GM18858 (cell line): ENCODE results near the gene IGFL3.
"Not testable (repeated sequence)": the region's sequence is repeated elsewhere in the genome, so short reads cannot be mapped to it uniquely, and the experiment has no call there.

ENCODE experiments used
- ATAC-seq: cut with Tn5 transposase; IDR thresholded peaks from one replicate; pipeline ENCODE4 v1.9.1; 2021; ENCODE audit not compliant: unreplicated experiment

The IGFL3 gene

DNA sequence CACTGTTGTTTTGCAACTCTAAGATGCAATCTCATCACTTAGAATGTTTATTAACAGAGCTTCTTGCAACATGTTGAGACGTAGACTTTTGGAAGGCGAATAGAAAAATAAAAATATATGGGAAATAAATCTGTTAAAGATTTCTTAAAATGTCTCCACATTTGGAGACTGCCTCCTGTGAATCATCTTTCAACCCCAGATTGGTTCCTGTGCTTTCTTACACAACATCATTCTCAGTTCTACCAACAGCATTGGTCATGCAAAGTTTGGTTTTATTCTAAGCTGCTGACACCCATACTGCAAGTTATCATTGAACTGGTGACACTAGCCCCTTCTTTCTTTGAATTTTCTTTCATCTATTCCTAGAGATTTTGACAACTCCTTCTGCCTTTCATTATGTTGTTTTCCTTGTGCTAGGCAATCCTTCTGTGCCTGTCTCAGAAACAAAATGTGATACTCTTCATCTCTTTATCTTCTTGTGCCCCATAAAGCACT is 1.6 kb upstream of the IGFL3 start:
- no peak for ATAC-seq

DNA sequence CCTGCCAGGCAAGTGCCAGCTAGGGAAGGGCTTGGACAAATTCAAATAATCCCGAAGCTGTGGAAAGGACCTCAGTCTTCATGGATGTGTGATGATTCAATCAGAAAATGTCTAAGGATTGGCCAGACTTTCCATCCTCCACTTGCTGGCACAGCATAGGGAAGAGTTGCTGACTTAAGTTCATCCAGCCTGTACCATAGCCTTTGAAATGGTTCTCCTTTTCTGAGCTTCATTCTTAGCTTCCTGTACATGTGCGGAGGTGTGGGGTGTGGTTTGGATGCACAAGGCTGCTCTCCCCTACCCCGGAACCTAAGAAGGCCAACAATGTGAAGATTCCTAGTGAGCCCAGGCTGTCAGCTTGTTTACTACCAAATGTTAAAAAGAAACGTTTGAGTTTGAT is 959 bp upstream of the IGFL3 start:
- no peak for ATAC-seq

DNA sequence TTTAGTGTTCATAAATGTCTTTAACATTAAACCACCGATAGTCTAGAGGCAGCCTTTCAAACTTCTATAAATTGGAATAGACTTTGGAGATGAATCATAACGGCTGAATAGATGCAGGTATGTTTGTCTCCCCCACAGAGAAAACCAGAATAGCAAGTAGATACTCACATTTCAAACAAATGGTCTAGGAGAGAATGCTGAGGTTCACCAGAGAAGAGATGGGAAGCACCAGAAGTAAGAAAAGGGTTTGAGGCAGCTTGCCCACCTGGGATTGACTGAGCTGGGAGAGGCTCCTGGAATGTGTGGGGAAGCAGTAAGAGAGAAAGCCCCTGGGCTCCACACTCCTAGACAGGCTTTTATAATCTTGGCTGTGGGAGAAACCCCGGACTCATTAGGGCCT is 6.4 kb downstream of the IGFL3 start:
- no peak for ATAC-seq

DNA sequence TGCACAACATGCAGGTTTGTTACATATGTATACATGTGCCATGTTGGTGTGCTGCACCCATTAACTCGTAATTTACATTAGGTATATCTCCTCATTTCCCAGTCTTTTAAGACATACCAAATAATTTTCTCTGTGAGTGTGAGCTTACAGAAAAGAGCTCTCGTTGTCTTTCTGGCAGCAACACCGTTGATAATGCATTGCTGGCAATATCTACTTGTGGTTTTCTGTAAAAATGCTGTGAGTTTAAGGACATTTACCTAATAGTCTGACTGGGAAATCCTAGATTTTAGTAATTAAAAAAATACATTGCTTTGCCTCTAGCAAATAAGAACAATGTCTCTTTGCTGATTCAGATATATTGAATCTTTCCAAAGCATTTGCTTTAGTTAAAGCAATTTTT is 8.4 kb downstream of the IGFL3 start:
- no peak for ATAC-seq

DNA sequence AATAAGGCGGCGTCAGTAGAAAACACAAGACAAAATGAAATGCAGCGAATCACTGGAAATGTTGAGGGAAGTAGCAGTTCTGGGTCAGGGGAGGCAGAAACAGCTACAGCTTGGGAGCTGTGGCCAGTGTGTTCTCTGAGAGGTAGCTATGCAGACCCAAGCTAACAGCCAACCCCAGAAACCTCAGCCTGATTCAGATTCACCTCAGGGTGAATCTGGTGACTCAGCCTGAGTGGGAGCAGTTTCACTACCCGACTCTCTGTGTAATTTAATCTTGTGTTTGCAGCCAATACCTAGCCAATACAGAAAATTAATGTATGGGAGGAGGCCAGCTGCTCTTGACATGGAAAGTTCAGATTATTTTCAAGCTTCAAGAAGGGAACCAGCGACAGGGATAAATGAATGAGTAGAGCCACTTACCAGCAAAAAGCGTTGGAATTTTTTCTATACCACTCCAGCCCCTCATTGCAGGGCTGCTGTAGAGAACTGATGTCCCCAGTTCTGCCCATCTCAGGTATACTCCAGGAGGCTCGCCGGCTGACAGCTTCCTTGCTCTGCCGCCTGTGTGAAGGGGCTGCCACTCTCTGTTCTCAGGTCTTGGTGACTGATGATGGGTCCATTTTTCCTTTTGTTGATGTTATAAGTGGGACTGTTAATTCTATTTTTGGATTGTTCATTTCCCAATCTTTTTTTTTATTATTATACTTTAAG is 8.9 kb downstream of the IGFL3 start:
- ATAC-seq = no peak

DNA sequence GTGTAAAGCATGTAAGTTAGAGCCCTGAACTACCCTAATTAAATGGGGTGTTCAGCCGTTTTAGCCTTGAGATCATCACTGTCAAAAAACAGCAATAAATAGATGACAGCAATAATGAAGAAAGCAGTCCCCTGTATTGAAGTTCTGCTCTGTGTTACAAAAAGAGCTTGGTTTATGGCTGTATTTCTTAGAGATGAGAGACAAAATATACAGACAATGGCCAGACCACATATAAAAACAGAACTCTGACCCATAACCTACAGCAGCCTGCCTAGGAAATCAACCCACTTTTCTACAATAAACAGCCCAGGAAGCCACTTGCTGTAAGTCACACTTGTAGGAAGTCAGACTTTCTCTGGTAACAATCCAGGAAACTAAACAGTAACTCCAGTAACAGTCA is 10.8 kb downstream of the IGFL3 start:
- no peak for ATAC-seq

DNA sequence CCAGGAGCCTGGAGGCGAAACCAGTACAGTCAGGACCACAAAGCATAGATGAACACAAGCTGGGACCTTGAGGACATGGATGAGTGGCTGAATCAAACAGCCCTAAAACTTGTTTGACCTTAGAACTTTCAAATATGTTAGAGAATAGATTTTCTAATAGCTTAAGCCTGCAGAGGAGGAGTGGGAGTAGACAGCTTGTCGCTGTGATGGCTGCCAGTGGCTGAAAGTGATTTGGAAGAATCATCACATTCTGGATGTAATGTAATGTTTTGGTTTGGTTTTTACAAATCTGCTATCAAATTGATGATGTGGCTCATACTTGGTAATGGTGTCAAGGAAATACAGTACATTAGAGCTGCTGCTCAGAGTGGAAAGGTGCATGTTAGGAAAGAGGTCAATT is 12.0 kb downstream of the IGFL3 start:
- ATAC-seq = no peak

DNA sequence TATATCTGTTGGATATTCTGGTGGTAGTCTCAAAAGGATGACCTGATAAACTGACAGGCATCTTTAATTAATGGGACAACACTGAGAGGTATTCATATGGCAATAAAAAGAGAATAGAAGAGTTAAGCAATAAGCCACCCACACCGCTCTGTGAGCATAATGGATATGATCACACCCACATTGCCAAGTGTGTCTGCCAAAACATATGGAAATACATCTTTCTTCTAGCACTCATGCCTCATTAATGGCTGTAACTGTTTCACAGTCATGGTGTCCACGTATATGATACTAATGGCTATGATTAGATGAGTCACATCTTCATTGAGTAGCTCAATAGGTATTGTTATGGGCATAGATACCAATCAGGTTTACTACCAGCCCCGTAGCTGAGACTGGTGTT is 13.1 kb downstream of the IGFL3 start:
- no peak for ATAC-seq

DNA sequence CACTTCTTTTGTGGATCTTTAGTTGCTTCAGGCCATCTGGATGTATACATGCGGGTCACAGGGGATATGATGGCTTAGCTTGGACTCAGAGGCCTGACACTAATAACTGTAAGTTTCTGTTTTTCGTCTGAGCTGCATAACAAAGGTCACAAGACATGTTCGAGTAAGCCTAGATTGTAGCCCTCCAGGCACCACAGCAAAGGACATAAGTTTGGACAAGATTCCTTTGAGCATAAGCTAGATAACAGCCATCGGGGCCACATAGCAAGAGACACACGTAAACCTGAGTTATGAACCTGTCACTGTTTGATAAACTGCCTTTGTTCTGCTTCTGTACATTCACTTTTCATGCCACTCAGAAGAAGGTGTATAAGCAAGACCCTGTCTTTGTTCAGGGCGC is 14.6 kb downstream of the IGFL3 start:
- ATAC-seq = no peak

DNA sequence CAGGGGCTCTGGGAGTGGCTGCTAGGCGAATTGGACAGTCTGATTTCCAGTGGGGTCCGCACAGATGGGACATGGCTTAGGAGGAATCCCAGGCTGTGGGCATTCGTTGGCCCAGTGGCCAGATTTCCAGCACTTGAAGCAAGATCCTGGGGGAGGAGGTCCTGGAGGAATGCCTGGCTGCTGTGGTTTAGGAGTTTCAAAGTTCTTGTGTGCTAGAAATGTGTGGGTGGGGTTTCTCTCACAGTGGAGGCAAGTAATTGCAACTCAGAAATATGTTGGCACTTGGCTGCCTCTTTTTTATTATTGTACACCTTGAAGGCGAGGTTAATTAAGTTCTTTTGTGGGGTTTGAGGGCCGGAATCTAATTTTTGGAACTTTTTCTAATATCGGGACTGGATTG is 17.1 kb downstream of the IGFL3 start:
- ATAC-seq = no peak

DNA sequence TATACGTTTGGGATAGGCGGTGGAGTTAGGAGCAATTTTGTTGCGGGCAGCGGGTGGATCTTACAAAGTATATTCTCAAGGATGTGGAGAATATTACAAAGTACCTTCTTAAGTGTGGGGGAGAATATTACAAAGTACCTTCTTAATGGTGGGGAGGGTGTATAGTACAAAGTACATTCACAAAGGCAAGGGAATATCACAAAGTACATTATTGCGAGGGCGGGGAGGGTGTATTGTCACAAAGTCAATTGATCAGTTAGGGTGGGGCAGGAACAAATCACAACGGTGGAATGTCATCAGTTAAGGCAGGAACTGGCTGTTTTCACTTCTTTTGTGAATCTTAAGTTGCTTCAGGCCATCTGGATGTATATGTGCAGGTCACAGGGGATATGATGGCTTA is 22.2 kb downstream of the IGFL3 start:
- ATAC-seq = not testable (repeated sequence)

DNA sequence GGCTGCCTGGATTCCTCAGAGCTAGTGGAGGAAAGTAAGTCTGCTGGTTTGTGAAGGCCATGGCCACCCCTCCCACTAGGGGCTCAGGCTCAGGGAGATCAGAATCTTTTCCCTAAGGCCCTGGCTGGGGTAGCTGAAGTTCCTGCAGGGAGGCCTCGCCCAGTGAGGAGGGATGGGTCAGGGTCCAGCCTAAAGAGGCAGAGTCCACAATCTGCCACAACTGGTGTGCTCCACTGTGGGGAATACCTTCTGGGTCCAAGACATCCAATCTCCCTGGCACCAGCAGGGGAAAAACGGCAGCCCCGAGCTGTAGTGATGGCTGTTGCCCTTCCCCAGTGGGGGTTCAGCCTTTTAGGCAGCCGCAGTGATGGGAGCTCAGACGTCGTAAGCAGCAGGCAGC is 23.2 kb downstream of the IGFL3 start:
- no peak for ATAC-seq

DNA sequence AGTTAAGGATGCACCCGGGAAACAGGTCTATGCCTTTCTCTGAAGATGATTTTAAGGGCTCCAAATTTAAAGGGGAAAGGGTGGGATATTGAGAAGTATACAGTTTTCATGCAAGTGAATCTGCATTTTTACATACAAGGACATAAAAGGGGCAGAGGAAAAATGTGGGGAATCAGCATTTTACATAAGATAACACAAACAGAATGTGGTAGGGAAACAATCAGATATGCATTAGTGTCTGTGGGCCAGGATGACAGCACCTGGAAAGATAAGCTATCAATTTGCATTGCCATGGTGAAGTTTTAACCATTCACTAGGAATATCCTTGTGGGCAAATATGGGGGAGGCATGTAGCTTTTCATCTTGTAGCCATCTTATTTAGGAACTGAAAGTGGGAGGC is 24.1 kb downstream of the IGFL3 start:
- no peak for ATAC-seq

DNA sequence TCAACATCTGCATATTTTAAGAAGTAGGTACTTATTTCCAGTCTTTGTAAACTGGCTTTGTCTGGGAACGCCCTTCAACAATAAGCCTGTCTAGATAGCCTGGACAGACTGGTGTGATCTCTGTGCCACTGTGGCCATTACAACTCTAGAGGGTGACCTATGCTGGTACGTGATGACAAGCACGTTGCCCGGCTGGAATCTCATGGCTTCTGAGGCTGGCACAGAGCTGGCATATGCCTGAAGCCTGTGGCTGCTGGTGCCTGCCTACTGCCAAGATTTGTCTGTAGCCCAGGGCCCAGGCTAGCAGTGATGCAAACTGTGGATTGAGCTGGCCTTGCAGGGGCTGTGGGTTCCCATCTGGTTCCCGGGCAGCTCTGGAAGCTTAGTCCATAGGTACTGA is 34.0 kb downstream of the IGFL3 start:
- ATAC-seq = no peak

DNA sequence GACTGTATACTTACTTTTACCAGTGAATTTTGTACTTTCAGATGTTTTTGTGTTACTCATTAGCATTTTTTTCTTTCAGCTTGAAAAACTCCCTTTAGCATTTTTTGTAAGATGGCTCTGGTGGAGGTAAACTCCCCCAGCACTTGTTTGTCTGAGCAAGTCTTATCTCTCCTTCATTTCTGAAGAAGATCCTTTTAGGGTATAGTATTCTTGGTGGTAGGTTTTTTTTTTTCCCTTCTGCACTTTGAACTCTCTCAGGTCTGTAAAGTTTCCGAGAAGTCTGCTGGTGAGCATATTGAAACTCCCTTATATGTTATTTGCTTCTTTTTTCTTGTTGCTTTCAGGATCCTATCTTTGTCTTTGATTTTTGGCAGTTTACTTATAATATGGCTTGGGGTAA is 35.1 kb downstream of the IGFL3 start:
- ATAC-seq = no peak

DNA sequence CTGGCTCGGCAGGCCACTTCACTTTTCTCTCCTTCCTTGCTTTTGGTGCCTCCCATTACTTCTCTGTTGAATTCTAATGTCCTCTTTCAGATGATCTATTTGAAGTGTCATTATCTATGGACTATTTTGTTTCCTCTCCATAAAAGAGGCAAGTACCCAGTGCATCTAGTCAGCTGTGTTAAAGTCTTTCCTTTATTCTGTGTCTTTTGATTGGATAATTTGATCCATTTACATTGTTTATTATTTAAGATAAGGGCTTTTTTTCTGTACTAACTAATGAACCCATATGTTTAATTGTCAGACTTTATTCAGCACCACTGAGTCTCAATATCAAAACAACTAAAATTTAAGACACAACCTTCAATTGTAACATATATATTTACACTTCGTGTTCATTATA is 36.4 kb downstream of the IGFL3 start:
- ATAC-seq = no peak

DNA sequence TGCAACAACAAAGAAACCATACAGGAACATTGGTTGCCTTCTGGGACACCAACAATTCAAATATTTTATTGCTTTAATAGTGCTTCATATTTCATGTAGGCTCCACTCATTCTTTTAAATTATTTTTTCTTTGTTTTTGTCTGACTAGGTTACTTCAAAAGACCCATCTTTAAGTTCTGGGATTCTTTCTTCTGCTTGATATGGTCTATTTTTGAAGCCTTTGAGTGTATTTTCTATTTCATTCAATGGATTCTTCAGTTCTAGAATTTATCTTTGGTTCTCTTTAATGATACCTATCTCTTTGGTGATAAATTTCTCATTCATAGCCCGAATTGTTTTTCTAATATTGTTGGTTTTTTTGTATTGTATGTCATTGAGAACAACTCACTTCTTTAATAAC is 38.6 kb downstream of the IGFL3 start:
- ATAC-seq = no peak

DNA sequence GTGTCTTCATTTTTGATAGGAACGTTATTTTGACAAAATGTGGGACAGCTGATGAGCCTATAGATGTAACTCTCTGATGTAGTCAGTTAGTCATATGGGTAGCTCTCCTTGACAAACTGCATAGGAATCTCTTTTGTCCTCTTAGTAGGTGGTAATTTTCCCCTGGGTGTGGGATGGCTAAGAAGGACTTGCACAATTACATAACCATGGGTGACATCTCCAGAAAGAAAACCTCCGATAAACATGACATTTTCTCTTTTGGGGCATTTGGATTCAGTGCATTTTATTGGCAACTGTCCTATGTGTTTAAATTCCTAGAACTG is 41.8 kb downstream of the IGFL3 start:
- ATAC-seq = no peak

DNA sequence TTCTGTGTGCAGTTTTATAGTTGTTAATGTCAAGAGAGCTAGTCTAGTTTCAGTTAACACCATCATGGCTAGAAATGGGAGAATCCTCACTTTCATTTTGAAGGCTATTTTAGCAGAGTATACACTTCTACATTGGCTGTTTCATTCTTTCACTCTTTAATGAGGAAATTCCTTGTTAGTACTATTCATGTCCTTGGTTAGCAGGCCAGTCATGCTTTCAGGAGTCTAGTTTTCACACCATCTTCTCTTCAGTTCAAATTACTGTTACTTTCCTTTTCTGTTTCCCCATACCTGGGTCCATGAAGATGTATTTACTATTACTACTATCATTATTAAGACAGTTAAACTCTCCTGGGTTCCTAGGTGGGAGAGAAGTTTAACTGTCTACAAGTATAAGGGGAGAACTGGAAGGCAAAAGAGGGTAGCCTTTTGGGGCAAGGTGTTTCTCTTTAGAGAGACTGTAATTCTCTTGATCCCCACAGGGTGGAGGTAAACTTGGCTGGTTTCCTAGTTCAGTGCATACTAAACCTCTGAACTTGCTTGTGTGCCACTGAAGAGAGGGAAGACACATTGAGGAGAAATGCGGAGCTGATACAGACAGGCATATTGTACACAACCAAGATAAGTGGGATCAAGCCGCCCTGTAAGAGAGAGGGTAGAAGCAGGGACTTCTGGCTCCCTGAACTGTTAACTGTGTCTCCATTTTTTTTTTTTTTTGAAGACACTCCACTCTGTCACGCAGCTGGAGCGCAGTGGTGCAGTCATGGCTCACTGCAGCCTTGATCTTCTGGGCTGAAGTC is 42.4 kb downstream of the IGFL3 start:
- ATAC-seq = no peak

DNA sequence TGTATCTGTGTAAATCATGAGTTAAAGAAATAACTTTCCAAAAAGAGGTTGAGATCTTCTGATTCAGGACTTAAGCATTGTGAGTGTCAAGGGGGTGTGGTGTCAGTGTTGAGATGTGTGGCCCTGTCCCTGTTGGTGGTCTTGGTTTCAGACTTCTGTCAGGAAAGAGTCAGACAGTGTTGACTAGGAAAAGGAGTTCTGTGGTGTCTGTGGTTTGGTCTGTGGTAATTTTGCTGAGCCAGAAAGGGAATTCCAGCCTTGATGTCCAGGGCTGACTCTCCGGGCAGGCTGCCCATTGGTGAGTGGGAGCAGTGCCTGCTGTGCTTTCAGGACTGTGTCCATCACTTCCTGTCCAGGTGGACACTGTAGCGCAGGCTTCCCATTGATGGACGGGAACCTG is 43.9 kb downstream of the IGFL3 start:
- ATAC-seq = no peak

DNA sequence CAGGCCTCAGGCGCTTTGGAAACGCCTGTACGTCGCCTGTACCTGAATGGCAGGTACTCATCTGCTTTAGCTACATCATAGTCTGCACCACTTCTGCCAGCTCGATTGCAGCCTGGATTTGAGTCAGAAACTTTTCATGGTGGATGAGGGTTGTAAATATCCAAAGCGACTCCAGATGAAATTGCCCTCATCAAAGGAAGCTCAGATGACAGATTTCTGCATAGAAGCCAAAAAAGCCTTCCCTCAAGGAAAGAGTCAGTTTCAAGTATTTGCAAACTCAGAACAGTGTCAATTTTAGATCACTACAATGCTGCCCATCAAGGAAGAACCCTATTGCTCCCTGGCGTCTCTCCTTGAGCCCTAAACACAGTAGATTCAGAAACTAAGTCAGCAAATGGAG is 44.9 kb downstream of the IGFL3 start:
- ATAC-seq = no peak

DNA sequence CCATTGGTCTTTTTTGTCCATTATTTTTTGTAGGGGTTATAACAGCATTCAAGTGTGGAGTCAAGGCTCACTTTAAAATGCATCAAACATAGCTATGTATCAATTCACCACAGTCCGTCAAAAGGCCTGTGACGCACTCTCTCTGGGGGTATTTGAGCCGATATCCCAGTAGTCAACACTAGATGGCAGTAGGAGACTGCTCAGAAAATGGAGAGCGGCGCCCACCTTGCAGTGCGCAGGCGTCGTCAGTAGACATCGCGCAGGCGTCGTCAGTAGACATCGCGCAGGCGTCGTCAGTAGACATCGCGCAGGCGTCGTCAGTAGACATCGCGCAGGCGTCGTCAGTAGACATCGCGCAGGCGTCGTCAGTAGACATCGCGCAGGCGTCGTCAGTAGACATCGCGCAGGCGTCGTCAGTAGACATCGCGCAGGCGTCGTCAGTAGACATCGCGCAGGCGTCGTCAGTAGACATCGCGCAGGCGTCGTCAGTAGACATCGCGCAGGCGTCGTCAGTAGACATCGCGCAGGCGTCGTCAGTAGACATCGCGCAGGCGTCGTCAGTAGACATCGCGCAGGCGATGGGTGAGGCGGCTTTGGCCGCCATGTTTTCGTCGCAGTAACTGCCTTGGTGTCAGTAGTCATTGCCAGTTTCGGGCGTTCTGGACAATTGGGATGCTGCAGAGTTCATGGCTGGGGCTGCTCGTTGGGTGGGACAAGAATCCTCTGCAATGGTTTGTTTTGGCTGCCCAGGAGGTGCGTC is 45.7 kb downstream of the IGFL3 start:
- ATAC-seq = not testable (repeated sequence)
